Nephron progenitor cell (in vitro differentiated cells): ENCODE data around the gene CPA4.

Experiments
- DNase-seq: peaks from one replicate; pipeline ENCODE4 v3.0.0; 2021
- H3K27ac Mint-ChIP-seq: 2 replicates; pipeline ENCODE4 v1.8.0; 2021; ENCODE audit warnings: mild to moderate bottlenecking, moderate library complexity, mixed read lengths
- H3K27me3 Mint-ChIP-seq: 2 replicates; pipeline ENCODE4 v1.8.0; 2021; ENCODE audit warnings: mild to moderate bottlenecking, low read depth, mixed read lengths; ENCODE audit not compliant: poor library complexity
- H3K36me3 Mint-ChIP-seq: 2 replicates; pipeline ENCODE4 v1.8.0; 2021; ENCODE audit warnings: low read depth, mixed read lengths
- H3K4me1 Mint-ChIP-seq: 2 replicates; pipeline ENCODE4 v1.8.0; 2021; ENCODE audit warnings: mixed read lengths
- H3K4me3 Mint-ChIP-seq: 2 replicates; pipeline ENCODE4 v1.8.0; 2021; ENCODE audit warnings: mild to moderate bottlenecking, moderate library complexity, mixed read lengths
- H3K9me3 Mint-ChIP-seq: 2 replicates; pipeline ENCODE4 v1.8.0; 2021; ENCODE audit warnings: mild to moderate bottlenecking, moderate library complexity, mixed read lengths
- CTCF ChIP-seq: fragments of 200-600 bp; sonication (generic); IDR thresholded peaks from 2 replicates; pipeline ENCODE4 v1.5.0; 2021; ENCODE audit warnings: antibody characterized with exemption

CPA4 gene

GRCh38 chr7:130324306-130324943 is 31.5 kb downstream of the CPA4 start:
- no peak for DNase-seq
- H3K4me3 Mint-ChIP-seq = no peak overlapping the region
- H3K4me1 Mint-ChIP-seq = peaks cover 43% of the 10 kb centered on the region
- H3K36me3 Mint-ChIP-seq = no peaks in the 10 kb centered on the region
- peak overlapping the region; percentile 94 for H3K27ac Mint-ChIP-seq
- H3K27me3 Mint-ChIP-seq = peaks cover 3% of the 10 kb centered on the region
- TF ChIP-seq CTCF = no peak
- no peaks in the 10 kb centered on the region for H3K9me3 Mint-ChIP-seq

GRCh38 chr7:130329681-130330080 is 36.7 kb downstream of the CPA4 start:
- peaks cover 8% of the 10 kb centered on the region for H3K27me3 Mint-ChIP-seq
- H3K4me3 Mint-ChIP-seq = no peak overlapping the region
- TF ChIP-seq CTCF = no peak
- H3K4me1 Mint-ChIP-seq = peaks cover 30% of the 10 kb centered on the region
- peaks cover under 1% of the 10 kb centered on the region for H3K9me3 Mint-ChIP-seq
- H3K27ac Mint-ChIP-seq = peak overlapping the region; percentile 57
- peaks cover under 1% of the 10 kb centered on the region for H3K36me3 Mint-ChIP-seq
- no peak for DNase-seq

GRCh38 chr7:130332259-130333053 is 39.5 kb downstream of the CPA4 start:
- no peak overlapping the region for H3K4me3 Mint-ChIP-seq
- DNase-seq = no peak
- peaks cover 30% of the 10 kb centered on the region for H3K4me1 Mint-ChIP-seq
- H3K36me3 Mint-ChIP-seq = peaks cover 4% of the 10 kb centered on the region
- H3K9me3 Mint-ChIP-seq = peaks cover 5% of the 10 kb centered on the region
- no peak overlapping the region for H3K27ac Mint-ChIP-seq
- H3K27me3 Mint-ChIP-seq = peaks cover 8% of the 10 kb centered on the region
- no peak for TF ChIP-seq CTCF

- Mint-ChIP-seq H3K27ac (no peak overlapping the region), H3K36me3 (peaks cover 4% of the 10 kb centered on the region), H3K27me3 (peaks cover 8% of the 10 kb centered on the region), H3K4me3 (no peak overlapping the region), H3K9me3 (peaks cover 5% of the 10 kb centered on the region), H3K4me1 (peaks cover 40% of the 10 kb centered on the region)
- no peak for DNase-seq
- TF ChIP-seq CTCF = no peak
Measured at GRCh38 chr7:130333832-130334231, 40.9 kb downstream of the CPA4 start.

GRCh38 chr7:130334274-130334673 is 41.3 kb downstream of the CPA4 start:
- TF ChIP-seq CTCF = no peak
- H3K27ac Mint-ChIP-seq = no peak overlapping the region
- no peak for DNase-seq
- peaks cover 4% of the 10 kb centered on the region for H3K36me3 Mint-ChIP-seq
- H3K4me1 Mint-ChIP-seq = peaks cover 41% of the 10 kb centered on the region
- H3K27me3 Mint-ChIP-seq = peaks cover 8% of the 10 kb centered on the region
- H3K4me3 Mint-ChIP-seq = no peak overlapping the region
- peaks cover 5% of the 10 kb centered on the region for H3K9me3 Mint-ChIP-seq
